Measurements from ENCODE around the gene TMEM115. TPM values are rescaled to one million over a fixed set of nuclear protein-coding genes. Genes with fewer than 3 reads are reported as not detected.
A peak's percentile ranks its signal among the peaks of the same experiment; 100 is the strongest.

The TMEM115 gene
- total and polyA plus RNA-seq, 10 of the 15 experiments (the other 5 are each of a cell fraction or from before 2014, with no cell fraction given) = 1.9 to 18.7 (median 13.2) TPM

DNA sequence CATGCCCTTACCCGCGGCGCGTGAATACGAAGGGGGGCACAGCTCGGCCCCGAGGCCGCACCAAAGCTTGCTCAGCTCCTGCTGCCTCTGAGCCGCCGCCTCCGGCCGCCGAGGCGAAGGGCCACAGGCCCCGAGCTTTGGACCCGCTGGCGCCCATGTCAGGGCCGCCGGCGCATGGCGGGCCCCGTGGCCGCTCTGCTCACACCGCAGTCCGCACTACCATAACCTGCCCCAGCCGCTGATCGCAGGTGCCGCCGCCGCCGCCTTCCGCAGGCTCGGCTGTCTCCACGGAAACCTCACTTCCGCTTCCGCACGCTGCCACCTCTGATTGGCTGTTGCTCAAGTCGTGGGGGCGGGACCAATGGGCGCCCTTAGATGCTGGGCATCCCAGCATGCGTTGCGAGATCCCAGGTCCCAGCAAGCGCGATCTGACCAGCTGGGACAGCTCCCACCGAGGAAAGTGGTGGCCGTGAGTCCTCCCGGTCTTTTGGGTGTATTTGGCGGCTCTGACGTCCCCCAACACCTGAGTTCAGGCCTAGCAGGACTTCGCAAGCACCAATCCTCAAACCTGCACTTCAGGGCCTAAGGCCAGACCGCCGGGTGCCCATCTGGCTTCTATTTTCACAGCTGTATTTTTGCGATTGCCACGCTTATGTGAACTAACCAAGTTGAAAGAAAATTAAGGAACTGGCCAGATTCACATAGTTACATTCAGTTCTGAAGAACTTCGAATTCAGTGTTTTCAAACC is 31.2 kb downstream of the TMEM115 start, which contains the start of gene TUSC2 (continued):
- TF ChIP-seq, protein P1, sequence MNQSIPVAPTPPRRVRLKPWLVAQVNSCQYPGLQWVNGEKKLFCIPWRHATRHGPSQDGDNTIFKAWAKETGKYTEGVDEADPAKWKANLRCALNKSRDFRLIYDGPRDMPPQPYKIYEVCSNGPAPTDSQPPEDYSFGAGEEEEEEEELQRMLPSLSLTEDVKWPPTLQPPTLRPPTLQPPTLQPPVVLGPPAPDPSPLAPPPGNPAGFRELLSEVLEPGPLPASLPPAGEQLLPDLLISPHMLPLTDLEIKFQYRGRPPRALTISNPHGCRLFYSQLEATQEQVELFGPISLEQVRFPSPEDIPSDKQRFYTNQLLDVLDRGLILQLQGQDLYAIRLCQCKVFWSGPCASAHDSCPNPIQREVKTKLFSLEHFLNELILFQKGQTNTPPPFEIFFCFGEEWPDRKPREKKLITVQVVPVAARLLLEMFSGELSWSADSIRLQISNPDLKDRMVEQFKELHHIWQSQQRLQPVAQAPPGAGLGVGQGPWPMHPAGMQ (IDR thresholded peaks at IDR 0.05; ENCODE audit: borderline replicate concordance) = no peak
- no peak; a peak in 1 of 4 replicates for TF ChIP-seq SRF (IDR thresholded peaks at IDR 0.05; ENCODE audit: low read depth in 2 of 2, low read length in 2 of 2)
- peak; percentile 78 for TF ChIP-seq LARP7 (IDR thresholded peaks at IDR 0.05)
- TF ChIP-seq, protein P2, sequence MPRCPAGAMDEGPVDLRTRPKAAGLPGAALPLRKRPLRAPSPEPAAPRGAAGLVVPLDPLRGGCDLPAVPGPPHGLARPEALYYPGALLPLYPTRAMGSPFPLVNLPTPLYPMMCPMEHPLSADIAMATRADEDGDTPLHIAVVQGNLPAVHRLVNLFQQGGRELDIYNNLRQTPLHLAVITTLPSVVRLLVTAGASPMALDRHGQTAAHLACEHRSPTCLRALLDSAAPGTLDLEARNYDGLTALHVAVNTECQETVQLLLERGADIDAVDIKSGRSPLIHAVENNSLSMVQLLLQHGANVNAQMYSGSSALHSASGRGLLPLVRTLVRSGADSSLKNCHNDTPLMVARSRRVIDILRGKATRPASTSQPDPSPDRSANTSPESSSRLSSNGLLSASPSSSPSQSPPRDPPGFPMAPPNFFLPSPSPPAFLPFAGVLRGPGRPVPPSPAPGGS (IDR thresholded peaks at IDR 0.05; ENCODE audit: borderline replicate concordance, insufficient read depth, low read depth, low read length, poor library complexity, severe bottlenecking) = peak; percentile 10
- TF ChIP-seq, protein P3, sequence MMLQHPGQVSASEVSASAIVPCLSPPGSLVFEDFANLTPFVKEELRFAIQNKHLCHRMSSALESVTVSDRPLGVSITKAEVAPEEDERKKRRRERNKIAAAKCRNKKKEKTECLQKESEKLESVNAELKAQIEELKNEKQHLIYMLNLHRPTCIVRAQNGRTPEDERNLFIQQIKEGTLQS (IDR thresholded peaks at IDR 0.05; ENCODE audit: borderline replicate concordance, extremely low read depth, low read depth, low read length) = no peak
- TF ChIP-seq TCF3 (IDR thresholded peaks at IDR 0.05; ENCODE audit: borderline replicate concordance, insufficient read depth, low read depth, low read length) = peak; percentile 44; the same call in 1 of the 2 replicates
- TF ChIP-seq, protein P4, sequence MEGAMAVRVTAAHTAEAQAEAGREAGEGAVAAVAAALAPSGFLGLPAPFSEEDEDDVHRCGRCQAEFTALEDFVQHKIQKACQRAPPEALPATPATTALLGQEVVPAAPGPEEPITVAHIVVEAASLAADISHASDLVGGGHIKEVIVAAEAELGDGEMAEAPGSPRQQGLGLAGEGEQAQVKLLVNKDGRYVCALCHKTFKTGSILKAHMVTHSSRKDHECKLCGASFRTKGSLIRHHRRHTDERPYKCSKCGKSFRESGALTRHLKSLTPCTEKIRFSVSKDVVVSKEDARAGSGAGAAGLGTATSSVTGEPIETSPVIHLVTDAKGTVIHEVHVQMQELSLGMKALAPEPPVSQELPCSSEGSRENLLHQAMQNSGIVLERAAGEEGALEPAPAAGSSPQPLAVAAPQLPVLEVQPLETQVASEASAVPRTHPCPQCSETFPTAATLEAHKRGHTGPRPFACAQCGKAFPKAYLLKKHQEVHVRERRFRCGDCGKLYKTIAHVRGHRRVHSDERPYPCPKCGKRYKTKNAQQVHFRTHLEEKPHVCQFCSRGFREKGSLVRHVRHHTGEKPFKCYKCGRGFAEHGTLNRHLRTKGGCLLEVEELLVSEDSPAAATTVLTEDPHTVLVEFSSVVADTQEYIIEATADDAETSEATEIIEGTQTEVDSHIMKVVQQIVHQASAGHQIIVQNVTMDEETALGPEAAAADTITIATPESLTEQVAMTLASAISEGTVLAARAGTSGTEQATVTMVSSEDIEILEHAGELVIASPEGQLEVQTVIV (IDR thresholded peaks at IDR 0.05; ENCODE audit: borderline replicate concordance, partially characterized antibody) = peak; percentile 39
- peak; percentile 49 to 84; a peak in 3 of 4 replicates for TF ChIP-seq BHLHE40 (IDR thresholded peaks at IDR 0.05; ENCODE audit: borderline replicate concordance in 1 of 2, low read depth in 2 of 2, low read length in 1 of 2)
- TF ChIP-seq, protein P5, sequence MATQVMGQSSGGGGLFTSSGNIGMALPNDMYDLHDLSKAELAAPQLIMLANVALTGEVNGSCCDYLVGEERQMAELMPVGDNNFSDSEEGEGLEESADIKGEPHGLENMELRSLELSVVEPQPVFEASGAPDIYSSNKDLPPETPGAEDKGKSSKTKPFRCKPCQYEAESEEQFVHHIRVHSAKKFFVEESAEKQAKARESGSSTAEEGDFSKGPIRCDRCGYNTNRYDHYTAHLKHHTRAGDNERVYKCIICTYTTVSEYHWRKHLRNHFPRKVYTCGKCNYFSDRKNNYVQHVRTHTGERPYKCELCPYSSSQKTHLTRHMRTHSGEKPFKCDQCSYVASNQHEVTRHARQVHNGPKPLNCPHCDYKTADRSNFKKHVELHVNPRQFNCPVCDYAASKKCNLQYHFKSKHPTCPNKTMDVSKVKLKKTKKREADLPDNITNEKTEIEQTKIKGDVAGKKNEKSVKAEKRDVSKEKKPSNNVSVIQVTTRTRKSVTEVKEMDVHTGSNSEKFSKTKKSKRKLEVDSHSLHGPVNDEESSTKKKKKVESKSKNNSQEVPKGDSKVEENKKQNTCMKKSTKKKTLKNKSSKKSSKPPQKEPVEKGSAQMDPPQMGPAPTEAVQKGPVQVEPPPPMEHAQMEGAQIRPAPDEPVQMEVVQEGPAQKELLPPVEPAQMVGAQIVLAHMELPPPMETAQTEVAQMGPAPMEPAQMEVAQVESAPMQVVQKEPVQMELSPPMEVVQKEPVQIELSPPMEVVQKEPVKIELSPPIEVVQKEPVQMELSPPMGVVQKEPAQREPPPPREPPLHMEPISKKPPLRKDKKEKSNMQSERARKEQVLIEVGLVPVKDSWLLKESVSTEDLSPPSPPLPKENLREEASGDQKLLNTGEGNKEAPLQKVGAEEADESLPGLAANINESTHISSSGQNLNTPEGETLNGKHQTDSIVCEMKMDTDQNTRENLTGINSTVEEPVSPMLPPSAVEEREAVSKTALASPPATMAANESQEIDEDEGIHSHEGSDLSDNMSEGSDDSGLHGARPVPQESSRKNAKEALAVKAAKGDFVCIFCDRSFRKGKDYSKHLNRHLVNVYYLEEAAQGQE (IDR thresholded peaks at IDR 0.05; ENCODE audit: low read depth, low read length) = no peak
- peak; percentile 79 for TF ChIP-seq POLR2AphosphoS5 (IDR thresholded peaks at IDR 0.05; ENCODE audit: low read length)
- no peak for TF ChIP-seq MYC (IDR thresholded peaks at IDR 0.05; ENCODE audit: insufficient read depth, insufficient read length, insufficient replicate concordance, low read length, severe bottlenecking)
- TF ChIP-seq, protein P6, sequence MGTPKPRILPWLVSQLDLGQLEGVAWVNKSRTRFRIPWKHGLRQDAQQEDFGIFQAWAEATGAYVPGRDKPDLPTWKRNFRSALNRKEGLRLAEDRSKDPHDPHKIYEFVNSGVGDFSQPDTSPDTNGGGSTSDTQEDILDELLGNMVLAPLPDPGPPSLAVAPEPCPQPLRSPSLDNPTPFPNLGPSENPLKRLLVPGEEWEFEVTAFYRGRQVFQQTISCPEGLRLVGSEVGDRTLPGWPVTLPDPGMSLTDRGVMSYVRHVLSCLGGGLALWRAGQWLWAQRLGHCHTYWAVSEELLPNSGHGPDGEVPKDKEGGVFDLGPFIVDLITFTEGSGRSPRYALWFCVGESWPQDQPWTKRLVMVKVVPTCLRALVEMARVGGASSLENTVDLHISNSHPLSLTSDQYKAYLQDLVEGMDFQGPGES (IDR thresholded peaks at IDR 0.05) = peak; percentile 71
- TF ChIP-seq YY1 (IDR thresholded peaks at IDR 0.05; ENCODE audit: low read depth, low read length) = peak; percentile 72; the same call in 1 of the 2 replicates
- no peak for TF ChIP-seq KDM1A (IDR thresholded peaks at IDR 0.05; ENCODE audit: borderline replicate concordance)
- TF ChIP-seq CREM (IDR thresholded peaks at IDR 0.05; ENCODE audit: low read depth) = peak; percentile 87
- 0 out of 2 replicates have a peak, but pooled peaks have one; percentile 37 for TF ChIP-seq IRF4 (IDR thresholded peaks at IDR 0.05; ENCODE audit: low read depth, low read length)
